HFFc6 (cell line): Measurements from ENCODE around the gene NUBPL. TPM values are rescaled to one million over a fixed set of nuclear protein-coding genes. Genes with fewer than 3 reads are reported as not detected.
"Not testable (repeated sequence)": the region's sequence is repeated elsewhere in the genome, so short reads cannot be mapped to it uniquely, and the experiment has no call there.

Experiments used
- DNase-seq: peaks from one replicate; pipeline ENCODE4 v3.0.0-alpha.2; 2018
- H3K27ac Mint-ChIP-seq: 2 replicates; pipeline ENCODE4 v1.8.0; 2020; ENCODE audit warnings: mild to moderate bottlenecking, mixed read lengths
- H3K27me3 Mint-ChIP-seq: 2 replicates; pipeline ENCODE4 v1.8.0; 2021; ENCODE audit warnings: mild to moderate bottlenecking, moderate library complexity, mixed read lengths; ENCODE audit not compliant: insufficient read depth
- H3K36me3 Mint-ChIP-seq: 2 replicates; pipeline ENCODE4 v1.8.0; 2021; ENCODE audit warnings: low read depth, mixed read lengths
- H3K4me1 Mint-ChIP-seq: 2 replicates; pipeline ENCODE4 v1.8.0; 2020; ENCODE audit warnings: low read depth, mixed read lengths
- H3K4me3 Mint-ChIP-seq: 2 replicates; pipeline ENCODE4 v1.8.0; 2020; ENCODE audit warnings: mild to moderate bottlenecking, moderate library complexity, mixed read lengths
- H3K9me3 Mint-ChIP-seq: 2 replicates; pipeline ENCODE4 v1.8.0; 2020; ENCODE audit warnings: mild to moderate bottlenecking, mixed read lengths
- total RNA-seq, 6 experiments: library from RNA; stranded (reverse); fragmentation: NEBNext Ultra II Directional; extraction: Animal tissue kit (Norgen Biotek cat#: 25700); gene quantifications; 2 replicates in 1 of 6; 3 replicates in 5 of 6; pipeline ENCODE4 v1.2.3, GENCODE V29; 2021
- TF ChIP-seq, protein P1 (sequence below): fragments of 200-600 bp; sonication (generic); IDR thresholded peaks from 2 replicates; pipeline ENCODE4 v1.5.0; 2021; ENCODE audit warnings: antibody characterized with exemption, mild to moderate bottlenecking

The NUBPL gene
- total RNA-seq, 6 experiments from 2014 or later, result 8.2 to 10.7 (median 9.7) TPM

DNA sequence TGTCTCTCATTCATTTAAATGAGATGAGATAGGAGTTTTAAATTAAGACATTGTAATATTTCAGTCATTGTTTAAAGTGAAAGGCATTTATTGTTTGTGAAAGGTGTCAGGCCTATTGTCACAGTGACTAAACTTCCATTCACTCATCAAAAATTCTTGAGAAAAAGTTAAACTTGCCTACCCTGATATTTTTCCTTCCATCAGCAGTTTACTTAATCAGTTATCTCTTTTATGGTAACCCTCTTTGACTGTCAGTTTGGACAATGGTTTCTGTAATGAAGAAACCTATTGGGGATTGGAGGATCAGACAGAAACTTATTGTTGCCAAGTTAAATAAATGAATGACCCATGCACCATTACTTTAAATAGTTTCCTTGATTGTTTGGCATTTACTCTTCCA lies 241.6 kb downstream of the NUBPL start:
- H3K27ac Mint-ChIP-seq, result no peak overlapping the region
- no peaks in the 10 kb centered on the region for H3K36me3 Mint-ChIP-seq
- H3K4me1 Mint-ChIP-seq, result no peaks in the 10 kb centered on the region
- H3K27me3 Mint-ChIP-seq, result peaks cover 2% of the 10 kb centered on the region
- H3K9me3 Mint-ChIP-seq, result peaks cover 4% of the 10 kb centered on the region; the same call in 1 of the 2 replicates
- TF ChIP-seq, protein P1, sequence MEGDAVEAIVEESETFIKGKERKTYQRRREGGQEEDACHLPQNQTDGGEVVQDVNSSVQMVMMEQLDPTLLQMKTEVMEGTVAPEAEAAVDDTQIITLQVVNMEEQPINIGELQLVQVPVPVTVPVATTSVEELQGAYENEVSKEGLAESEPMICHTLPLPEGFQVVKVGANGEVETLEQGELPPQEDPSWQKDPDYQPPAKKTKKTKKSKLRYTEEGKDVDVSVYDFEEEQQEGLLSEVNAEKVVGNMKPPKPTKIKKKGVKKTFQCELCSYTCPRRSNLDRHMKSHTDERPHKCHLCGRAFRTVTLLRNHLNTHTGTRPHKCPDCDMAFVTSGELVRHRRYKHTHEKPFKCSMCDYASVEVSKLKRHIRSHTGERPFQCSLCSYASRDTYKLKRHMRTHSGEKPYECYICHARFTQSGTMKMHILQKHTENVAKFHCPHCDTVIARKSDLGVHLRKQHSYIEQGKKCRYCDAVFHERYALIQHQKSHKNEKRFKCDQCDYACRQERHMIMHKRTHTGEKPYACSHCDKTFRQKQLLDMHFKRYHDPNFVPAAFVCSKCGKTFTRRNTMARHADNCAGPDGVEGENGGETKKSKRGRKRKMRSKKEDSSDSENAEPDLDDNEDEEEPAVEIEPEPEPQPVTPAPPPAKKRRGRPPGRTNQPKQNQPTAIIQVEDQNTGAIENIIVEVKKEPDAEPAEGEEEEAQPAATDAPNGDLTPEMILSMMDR, result no peak
- DNase-seq, result no peak
- H3K4me3 Mint-ChIP-seq, result no peak overlapping the region

DNA sequence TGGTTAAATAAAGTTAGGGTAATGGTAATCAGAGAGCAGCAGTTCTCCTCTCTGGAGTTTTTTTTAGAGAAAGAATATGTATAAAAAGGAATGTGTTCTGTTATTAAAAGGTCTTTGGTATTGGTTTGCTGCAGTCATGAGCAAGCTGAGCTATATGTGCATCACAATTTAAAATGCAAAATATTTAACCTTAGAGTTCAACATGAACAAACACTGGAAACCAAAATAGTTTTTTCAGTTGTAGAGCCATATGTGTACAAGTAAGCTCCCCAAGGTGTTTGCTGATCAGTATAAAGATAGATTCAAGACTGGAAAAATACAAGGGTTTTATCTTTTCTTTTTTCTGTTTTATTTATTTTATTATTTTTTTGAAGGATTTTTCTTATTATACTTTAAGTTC lies 245.0 kb downstream of the NUBPL start:
- TF ChIP-seq, protein P1, result no peak
- H3K36me3 Mint-ChIP-seq, result no peaks in the 10 kb centered on the region
- H3K4me3 Mint-ChIP-seq, result no peak overlapping the region
- no peak for DNase-seq
- H3K9me3 Mint-ChIP-seq, result no peaks in the 10 kb centered on the region; the same call in 1 of the 2 replicates
- H3K27ac Mint-ChIP-seq, result no peak overlapping the region
- H3K27me3 Mint-ChIP-seq, result peaks cover 2% of the 10 kb centered on the region
- H3K4me1 Mint-ChIP-seq, result no peaks in the 10 kb centered on the region

DNA sequence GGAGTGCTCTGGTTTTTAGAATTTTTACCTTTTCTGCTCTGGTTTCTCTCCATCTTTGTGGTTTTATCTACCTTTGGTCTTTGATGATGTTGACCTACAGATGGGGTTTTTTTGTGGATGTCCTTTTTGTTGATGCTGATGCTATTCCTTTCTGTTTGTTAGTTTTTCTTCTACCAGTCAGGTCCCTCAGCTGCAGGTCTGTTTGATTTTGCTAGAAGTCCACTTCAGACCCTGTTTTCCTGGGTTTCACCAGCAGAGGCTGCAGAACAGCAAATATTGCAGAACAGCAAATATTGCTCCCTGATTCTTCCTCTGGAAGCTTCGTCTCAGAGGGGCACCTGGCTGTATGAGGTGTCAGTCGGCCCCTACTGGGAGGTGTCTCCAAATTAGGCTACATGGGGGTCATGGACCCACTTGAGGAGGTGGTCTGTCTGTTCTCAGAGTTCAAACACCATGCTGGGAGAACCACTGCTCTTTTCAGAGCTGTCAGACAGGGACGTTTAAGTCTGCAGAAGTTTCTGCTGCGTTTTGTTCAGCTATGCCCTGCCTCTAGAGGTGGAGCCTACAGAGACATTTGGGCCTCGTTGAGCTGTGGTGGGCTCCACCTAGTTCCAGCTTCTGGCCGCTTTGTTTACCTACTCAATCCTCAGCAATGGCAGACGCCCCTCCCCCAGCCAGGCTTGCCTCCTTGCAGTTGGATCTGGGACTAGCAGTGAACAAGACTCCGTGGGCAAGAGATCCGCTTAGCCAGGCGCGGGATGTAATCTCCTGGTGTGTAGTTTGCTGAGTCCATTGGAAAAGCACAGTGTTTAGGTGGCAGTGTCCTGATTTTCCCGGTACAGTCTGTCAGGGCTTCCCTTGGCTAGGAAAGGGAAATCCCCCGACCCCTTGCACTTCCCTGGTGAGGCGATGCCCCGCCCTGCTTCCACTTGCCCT lies 250.8 kb downstream of the NUBPL start:
- not testable (repeated sequence) for H3K9me3 Mint-ChIP-seq, DNase-seq, H3K36me3 Mint-ChIP-seq, H3K4me3 Mint-ChIP-seq, H3K27ac Mint-ChIP-seq, H3K27me3 Mint-ChIP-seq, H3K4me1 Mint-ChIP-seq

DNA sequence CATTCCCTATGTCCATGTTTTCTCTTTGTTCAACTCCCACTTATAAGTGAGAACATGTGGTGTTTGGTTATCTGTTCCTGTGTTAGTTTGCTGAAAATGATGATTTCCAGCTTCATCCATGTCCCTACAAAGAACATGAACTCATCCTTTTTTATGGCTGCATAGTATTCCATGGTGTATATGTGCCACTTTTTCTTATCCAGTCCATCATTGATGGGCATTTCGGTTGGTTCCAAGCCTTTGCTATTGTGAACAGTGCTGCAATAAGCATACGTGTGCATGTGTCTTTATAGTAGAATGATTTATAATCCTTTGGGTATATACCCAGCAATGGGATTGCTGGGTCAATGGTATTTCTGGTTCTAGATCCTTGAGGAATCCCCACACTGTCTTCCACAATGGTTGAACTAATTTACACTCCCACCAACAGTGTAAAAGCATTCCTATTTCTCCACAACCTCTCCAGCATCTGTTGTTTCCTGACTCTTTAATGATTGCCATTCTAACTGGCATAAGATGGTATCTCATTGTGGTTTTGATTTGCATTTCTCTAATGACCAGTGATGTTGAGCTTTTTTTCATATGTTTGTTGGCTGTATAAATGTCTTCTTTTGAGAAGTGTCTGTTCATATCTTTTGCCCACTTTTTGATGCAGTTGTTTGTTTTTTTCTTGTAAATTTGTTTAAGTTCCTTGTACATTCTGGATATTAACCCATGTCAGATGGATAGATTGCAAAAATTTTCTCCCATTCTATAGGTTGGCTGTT lies 252.7 kb downstream of the NUBPL start:
- not testable (repeated sequence) for H3K4me3 Mint-ChIP-seq, H3K9me3 Mint-ChIP-seq, DNase-seq, H3K36me3 Mint-ChIP-seq, H3K27ac Mint-ChIP-seq, H3K4me1 Mint-ChIP-seq, H3K27me3 Mint-ChIP-seq

DNA sequence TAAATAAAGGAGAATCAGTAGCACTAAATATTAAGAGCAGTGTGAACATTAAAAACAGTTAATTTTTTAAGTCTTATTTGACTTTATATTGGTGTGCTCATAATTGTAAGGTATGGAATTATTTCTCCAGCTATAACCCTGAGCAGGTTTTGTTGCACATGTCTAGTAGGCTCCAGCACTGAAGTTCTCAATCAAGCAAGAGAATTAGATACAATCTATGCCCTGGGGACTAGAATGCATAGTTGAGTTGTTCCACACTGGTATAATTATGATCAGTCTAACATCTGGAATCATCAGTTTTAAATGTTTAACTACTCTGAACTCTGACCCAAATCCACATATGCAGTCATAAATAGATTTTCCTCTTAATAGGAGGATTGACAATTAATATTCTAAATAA lies 258.1 kb downstream of the NUBPL start:
- Mint-ChIP-seq H3K4me3 (no peak overlapping the region), H3K36me3 (peaks cover 3% of the 10 kb centered on the region; the same call in 1 of the 2 replicates), H3K27me3 (no peaks in the 10 kb centered on the region), H3K4me1 (peaks cover 9% of the 10 kb centered on the region), H3K9me3 (no peaks in the 10 kb centered on the region), H3K27ac (no peak overlapping the region)
- TF ChIP-seq, protein P1, result no peak
- DNase-seq, result no peak

DNA sequence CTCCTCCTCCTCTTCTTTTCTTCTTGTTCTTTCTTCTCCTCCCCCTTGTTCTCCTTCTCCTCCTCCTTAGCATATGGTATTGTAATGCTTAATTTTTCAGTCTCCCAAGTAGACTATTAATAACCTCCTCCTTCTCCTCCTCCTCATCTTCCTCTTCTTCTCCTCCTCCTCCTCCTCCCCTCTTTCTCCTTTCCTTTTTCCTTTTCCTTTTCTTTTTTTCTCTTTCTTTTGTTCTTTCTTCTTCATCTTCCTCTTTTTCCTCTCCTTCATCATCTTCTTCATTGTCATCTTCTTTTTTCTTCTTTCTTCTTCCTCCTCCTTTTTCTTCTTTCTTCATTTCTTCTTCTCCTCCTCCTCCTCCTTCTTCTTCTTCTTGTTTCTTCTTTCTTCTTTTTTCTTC lies 264.3 kb downstream of the NUBPL start:
- H3K27me3 Mint-ChIP-seq, result no peaks in the 10 kb centered on the region

More for the DNA sequence above, 264.3 kb downstream of the NUBPL start:
- TF ChIP-seq, protein P1, result no peak
- no peaks in the 10 kb centered on the region for H3K36me3 Mint-ChIP-seq
- no peak for DNase-seq
- no peaks in the 10 kb centered on the region for H3K9me3 Mint-ChIP-seq
- peaks cover 17% of the 10 kb centered on the region for H3K4me1 Mint-ChIP-seq
- H3K4me3 Mint-ChIP-seq, result no peak overlapping the region
- no peak overlapping the region; the same call in 1 of the 2 replicates for H3K27ac Mint-ChIP-seq
